GM12874 (cell line): ENCODE results near the gene FLRT3.

Source experiments
- CTCF ChIP-seq: IDR thresholded peaks from 2 replicates; pipeline ENCODE4 v1.5.1; 2011; ENCODE audit warnings: low read depth, mild to moderate bottlenecking, control low read depth, low read length, moderate library complexity; ENCODE audit not compliant: insufficient read depth

FLRT3 gene

GRCh38 chr20:14303106-14303505 is 34.3 kb downstream of the FLRT3 start:
- no peak for TF ChIP-seq CTCF

- no peak for TF ChIP-seq CTCF
These were observed 37.6 kb downstream of the FLRT3 start for GRCh38 chr20:14299831-14300230.

GRCh38 chr20:14295770-14296309 is 41.6 kb downstream of the FLRT3 start:
- TF ChIP-seq CTCF, result no peak

- TF ChIP-seq CTCF, result no peak
These were observed 42.2 kb downstream of the FLRT3 start for GRCh38 chr20:14295238-14295637.

GRCh38 chr20:14291502-14291901 is 45.9 kb downstream of the FLRT3 start:
- no peak for TF ChIP-seq CTCF

- TF ChIP-seq CTCF, result no peak
These were observed 48.8 kb downstream of the FLRT3 start for GRCh38 chr20:14288341-14289330.

- no peak for TF ChIP-seq CTCF
These were observed 53.0 kb downstream of the FLRT3 start for GRCh38 chr20:14284443-14284842.
